ENCODE data around the gene NBEA.

DNA sequence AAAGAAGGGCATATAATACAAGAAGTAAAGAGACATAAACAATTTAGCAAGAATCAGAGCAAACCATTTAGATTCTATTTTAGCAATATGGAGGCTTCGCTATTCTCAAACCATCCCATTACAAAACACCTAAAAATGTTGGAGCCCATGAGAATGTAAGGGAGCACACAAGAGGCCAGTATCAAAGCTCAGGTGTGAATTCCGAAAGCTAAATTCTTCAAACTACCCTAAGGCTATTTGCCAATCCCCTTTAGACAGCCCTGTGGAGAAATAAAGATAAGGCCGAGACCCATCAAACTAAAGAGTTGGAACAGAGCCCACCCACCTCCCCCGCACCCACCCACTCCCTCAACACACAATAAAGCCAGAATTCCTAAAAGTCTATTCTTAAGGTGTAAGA lies 745.3 kb downstream of the NBEA start:
- TF ChIP-seq, protein P1, sequence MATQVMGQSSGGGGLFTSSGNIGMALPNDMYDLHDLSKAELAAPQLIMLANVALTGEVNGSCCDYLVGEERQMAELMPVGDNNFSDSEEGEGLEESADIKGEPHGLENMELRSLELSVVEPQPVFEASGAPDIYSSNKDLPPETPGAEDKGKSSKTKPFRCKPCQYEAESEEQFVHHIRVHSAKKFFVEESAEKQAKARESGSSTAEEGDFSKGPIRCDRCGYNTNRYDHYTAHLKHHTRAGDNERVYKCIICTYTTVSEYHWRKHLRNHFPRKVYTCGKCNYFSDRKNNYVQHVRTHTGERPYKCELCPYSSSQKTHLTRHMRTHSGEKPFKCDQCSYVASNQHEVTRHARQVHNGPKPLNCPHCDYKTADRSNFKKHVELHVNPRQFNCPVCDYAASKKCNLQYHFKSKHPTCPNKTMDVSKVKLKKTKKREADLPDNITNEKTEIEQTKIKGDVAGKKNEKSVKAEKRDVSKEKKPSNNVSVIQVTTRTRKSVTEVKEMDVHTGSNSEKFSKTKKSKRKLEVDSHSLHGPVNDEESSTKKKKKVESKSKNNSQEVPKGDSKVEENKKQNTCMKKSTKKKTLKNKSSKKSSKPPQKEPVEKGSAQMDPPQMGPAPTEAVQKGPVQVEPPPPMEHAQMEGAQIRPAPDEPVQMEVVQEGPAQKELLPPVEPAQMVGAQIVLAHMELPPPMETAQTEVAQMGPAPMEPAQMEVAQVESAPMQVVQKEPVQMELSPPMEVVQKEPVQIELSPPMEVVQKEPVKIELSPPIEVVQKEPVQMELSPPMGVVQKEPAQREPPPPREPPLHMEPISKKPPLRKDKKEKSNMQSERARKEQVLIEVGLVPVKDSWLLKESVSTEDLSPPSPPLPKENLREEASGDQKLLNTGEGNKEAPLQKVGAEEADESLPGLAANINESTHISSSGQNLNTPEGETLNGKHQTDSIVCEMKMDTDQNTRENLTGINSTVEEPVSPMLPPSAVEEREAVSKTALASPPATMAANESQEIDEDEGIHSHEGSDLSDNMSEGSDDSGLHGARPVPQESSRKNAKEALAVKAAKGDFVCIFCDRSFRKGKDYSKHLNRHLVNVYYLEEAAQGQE (IDR thresholded peaks at IDR 0.05): no peak
- no peak for TF ChIP-seq CTCF (IDR thresholded peaks at IDR 0.05)
- TF ChIP-seq, protein P2, sequence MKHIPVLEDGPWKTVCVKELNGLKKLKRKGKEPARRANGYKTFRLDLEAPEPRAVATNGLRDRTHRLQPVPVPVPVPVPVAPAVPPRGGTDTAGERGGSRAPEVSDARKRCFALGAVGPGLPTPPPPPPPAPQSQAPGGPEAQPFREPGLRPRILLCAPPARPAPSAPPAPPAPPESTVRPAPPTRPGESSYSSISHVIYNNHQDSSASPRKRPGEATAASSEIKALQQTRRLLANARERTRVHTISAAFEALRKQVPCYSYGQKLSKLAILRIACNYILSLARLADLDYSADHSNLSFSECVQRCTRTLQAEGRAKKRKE (CRISPR knock-in tag; IDR thresholded peaks at IDR 0.05; ENCODE audit: low read depth): no peak
- no peak for TF ChIP-seq CHD2 (IDR thresholded peaks at IDR 0.05; ENCODE audit: low read length, partially characterized antibody)
- no peak for TF ChIP-seq NR3C1 (IDR thresholded peaks at IDR 0.05)
- TF ChIP-seq CEBPB (IDR thresholded peaks at IDR 0.05): no peak
- no peak for TF ChIP-seq CBX2 (IDR thresholded peaks at IDR 0.05; ENCODE audit: borderline replicate concordance, low read depth)
- no peak for TF ChIP-seq POLR2AphosphoS2 (conservative IDR thresholded peaks at IDR 0.05; ENCODE audit: low read length)
- no peak for TF ChIP-seq POLR2A (IDR thresholded peaks at IDR 0.05; ENCODE audit: low read length)
- TF ChIP-seq FOSB (CRISPR knock-in tag; IDR thresholded peaks at IDR 0.05): no peak
- no peak for TF ChIP-seq RFX5 (IDR thresholded peaks at IDR 0.05)
- no peak for TF ChIP-seq BCL3 (IDR thresholded peaks at IDR 0.05)
- no peak for TF ChIP-seq JUNB (IDR thresholded peaks at IDR 0.05)
- TF ChIP-seq ZFP36 (IDR thresholded peaks at IDR 0.05; ENCODE audit: borderline replicate concordance, partially characterized antibody): no peak

Measured in A549 (cell line).